GM12891 (cell line): ENCODE measurements around the gene SULF2.

Experiments
- POLR2A ChIP-seq: IDR thresholded peaks from 2 replicates; pipeline ENCODE4 v1.6.1; 2011; ENCODE audit warnings: low read depth, low read length, control low read depth
- TAF1 ChIP-seq: IDR thresholded peaks from 2 replicates; pipeline ENCODE4 v1.6.1; 2011; ENCODE audit warnings: low read depth, low read length, control low read depth

- TF ChIP-seq POLR2A = no peak
- no peak for TF ChIP-seq TAF1
Measured at GRCh38 chr20:47689731-47690130, 95.5 kb downstream of the SULF2 start.
